HL-60 (cell line): ENCODE measurements around the gene IL17RA.

Experiments
- DNase-seq, 2 experiments: peaks; one replicate each; pipeline ENCODE4 v3.0.0-alpha.2; 2010 to 2020; ENCODE audit warnings: low read depth in 1 of 2, low spot score in 1 of 2
- H3K27ac ChIP-seq: fragments of 250-450 bp; sonication (Bioruptor Pico); replicated peaks from 2 replicates; pipeline ENCODE4 v1.5.1; 2020; ENCODE audit warnings: mild to moderate bottlenecking, moderate library complexity
- H3K27me3 ChIP-seq: fragments of 250-450 bp; sonication (Bioruptor Pico); 2 replicates; pipeline ENCODE4 v1.5.1; 2021; ENCODE audit warnings: mild to moderate bottlenecking, moderate library complexity; ENCODE audit not compliant: insufficient read depth, poor library complexity, severe bottlenecking
- H3K4me3 ChIP-seq: replicated peaks from 2 replicates; pipeline ENCODE4 v1.5.1; 2011; ENCODE audit warnings: mild to moderate bottlenecking, control low read depth, low read length; ENCODE audit not compliant: insufficient read depth
- CTCF ChIP-seq: IDR thresholded peaks from one replicate; pipeline ENCODE4 v1.5.1; 2011; ENCODE audit warnings: low read length, control low read depth, inconsistent platforms; ENCODE audit not compliant: insufficient read depth
- GABPA ChIP-seq: IDR thresholded peaks from 2 replicates; pipeline ENCODE4 v1.6.1; 2012; ENCODE audit warnings: low read depth
- POLR2AphosphoS5 ChIP-seq: IDR thresholded peaks from 2 replicates; pipeline ENCODE4 v1.6.1; 2012; ENCODE audit warnings: low read depth
- REST ChIP-seq: IDR thresholded peaks from 2 replicates; pipeline ENCODE4 v1.6.1; 2012; ENCODE audit warnings: low read depth; ENCODE audit not compliant: insufficient replicate concordance
- SPI1 ChIP-seq: IDR thresholded peaks from 2 replicates; pipeline ENCODE4 v1.6.1; 2012; ENCODE audit warnings: low read depth, mild to moderate bottlenecking, borderline replicate concordance

The IL17RA gene

DNA sequence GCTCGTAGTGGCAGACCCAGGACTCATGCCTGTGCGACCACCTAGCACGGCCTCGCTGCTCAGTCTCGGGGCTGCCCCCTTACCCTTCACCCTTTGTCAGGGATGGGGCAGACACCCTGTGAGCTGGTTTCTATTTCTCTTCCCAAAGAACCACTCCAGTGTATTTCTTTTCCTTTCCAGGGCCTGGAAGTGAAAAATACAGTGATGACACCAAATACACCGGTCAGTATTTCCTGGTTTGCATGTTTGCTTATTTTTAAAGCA, 22.7 kb downstream of the IL17RA start:
- H3K4me3 ChIP-seq, result no peak overlapping the region
- DNase-seq, result no peak
- no peaks in the 10 kb centered on the region for H3K27me3 ChIP-seq
- TF ChIP-seq POLR2AphosphoS5 (no peak), REST (no peak), CTCF (no peak), GABPA (no peak), SPI1 (no peak)
- H3K27ac ChIP-seq, result peak overlapping the region; percentile 83

DNA sequence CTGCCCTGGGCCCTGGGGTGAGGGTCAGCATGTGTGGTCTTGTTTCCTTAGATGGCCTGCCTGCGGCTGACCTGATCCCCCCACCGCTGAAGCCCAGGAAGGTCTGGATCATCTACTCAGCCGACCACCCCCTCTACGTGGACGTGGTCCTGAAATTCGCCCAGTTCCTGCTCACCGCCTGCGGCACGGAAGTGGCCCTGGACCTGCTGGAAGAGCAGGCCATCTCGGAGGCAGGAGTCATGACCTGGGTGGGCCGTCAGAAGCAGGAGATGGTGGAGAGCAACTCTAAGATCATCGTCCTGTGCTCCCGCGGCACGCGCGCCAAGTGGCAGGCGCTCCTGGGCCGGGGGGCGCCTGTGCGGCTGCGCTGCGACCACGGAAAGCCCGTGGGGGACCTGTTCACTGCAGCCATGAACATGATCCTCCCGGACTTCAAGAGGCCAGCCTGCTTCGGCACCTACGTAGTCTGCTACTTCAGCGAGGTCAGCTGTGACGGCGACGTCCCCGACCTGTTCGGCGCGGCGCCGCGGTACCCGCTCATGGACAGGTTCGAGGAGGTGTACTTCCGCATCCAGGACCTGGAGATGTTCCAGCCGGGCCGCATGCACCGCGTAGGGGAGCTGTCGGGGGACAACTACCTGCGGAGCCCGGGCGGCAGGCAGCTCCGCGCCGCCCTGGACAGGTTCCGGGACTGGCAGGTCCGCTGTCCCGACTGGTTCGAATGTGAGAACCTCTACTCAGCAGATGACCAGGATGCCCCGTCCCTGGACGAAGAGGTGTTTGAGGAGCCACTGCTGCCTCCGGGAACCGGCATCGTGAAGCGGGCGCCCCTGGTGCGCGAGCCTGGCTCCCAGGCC, 23.7 kb downstream of the IL17RA start:
- H3K27ac ChIP-seq, result peak overlapping the region; percentile 83
- DNase-seq, result no peak
- TF ChIP-seq REST (no peak), SPI1 (no peak), CTCF (no peak), GABPA (no peak), POLR2AphosphoS5 (no peak; the same call in 1 of the 2 replicates)
- H3K27me3 ChIP-seq, result no peaks in the 10 kb centered on the region
- H3K4me3 ChIP-seq, result no peak overlapping the region

DNA sequence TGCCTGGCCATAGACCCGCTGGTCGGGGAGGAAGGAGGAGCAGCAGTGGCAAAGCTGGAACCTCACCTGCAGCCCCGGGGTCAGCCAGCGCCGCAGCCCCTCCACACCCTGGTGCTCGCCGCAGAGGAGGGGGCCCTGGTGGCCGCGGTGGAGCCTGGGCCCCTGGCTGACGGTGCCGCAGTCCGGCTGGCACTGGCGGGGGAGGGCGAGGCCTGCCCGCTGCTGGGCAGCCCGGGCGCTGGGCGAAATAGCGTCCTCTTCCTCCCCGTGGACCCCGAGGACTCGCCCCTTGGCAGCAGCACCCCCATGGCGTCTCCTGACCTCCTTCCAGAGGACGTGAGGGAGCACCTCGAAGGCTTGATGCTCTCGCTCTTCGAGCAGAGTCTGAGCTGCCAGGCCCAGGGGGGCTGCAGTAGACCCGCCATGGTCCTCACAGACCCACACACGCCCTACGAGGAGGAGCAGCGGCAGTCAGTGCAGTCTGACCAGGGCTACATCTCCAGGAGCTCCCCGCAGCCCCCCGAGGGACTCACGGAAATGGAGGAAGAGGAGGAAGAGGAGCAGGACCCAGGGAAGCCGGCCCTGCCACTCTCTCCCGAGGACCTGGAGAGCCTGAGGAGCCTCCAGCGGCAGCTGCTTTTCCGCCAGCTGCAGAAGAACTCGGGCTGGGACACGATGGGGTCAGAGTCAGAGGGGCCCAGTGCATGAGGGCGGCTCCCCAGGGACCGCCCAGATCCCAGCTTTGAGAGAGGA, 24.5 kb downstream of the IL17RA start:
- no peak for DNase-seq
- H3K27me3 ChIP-seq, result no peaks in the 10 kb centered on the region
- no peak overlapping the region for H3K27ac ChIP-seq
- TF ChIP-seq GABPA (no peak), CTCF (no peak), SPI1 (no peak), POLR2AphosphoS5 (no peak), REST (no peak)
- no peak overlapping the region for H3K4me3 ChIP-seq
